NCI-H82 treated with DMSO at 0.1 percent for 48 hours (cell line): Measurements from ENCODE around the gene MLXIP.
"Not testable (repeated sequence)": the region's sequence is repeated elsewhere in the genome, so short reads cannot be mapped to it uniquely, and the experiment has no call there.

Experiments used
- DNase-seq: peaks from one replicate; lab custom pipeline; 2025; ENCODE audit not compliant: unreplicated experiment; lab: John Stamatoyannopoulos, UW

Gene MLXIP, protein sequence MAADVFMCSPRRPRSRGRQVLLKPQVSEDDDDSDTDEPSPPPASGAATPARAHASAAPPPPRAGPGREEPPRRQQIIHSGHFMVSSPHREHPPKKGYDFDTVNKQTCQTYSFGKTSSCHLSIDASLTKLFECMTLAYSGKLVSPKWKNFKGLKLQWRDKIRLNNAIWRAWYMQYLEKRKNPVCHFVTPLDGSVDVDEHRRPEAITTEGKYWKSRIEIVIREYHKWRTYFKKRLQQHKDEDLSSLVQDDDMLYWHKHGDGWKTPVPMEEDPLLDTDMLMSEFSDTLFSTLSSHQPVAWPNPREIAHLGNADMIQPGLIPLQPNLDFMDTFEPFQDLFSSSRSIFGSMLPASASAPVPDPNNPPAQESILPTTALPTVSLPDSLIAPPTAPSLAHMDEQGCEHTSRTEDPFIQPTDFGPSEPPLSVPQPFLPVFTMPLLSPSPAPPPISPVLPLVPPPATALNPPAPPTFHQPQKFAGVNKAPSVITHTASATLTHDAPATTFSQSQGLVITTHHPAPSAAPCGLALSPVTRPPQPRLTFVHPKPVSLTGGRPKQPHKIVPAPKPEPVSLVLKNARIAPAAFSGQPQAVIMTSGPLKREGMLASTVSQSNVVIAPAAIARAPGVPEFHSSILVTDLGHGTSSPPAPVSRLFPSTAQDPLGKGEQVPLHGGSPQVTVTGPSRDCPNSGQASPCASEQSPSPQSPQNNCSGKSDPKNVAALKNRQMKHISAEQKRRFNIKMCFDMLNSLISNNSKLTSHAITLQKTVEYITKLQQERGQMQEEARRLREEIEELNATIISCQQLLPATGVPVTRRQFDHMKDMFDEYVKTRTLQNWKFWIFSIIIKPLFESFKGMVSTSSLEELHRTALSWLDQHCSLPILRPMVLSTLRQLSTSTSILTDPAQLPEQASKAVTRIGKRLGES

DNA sequence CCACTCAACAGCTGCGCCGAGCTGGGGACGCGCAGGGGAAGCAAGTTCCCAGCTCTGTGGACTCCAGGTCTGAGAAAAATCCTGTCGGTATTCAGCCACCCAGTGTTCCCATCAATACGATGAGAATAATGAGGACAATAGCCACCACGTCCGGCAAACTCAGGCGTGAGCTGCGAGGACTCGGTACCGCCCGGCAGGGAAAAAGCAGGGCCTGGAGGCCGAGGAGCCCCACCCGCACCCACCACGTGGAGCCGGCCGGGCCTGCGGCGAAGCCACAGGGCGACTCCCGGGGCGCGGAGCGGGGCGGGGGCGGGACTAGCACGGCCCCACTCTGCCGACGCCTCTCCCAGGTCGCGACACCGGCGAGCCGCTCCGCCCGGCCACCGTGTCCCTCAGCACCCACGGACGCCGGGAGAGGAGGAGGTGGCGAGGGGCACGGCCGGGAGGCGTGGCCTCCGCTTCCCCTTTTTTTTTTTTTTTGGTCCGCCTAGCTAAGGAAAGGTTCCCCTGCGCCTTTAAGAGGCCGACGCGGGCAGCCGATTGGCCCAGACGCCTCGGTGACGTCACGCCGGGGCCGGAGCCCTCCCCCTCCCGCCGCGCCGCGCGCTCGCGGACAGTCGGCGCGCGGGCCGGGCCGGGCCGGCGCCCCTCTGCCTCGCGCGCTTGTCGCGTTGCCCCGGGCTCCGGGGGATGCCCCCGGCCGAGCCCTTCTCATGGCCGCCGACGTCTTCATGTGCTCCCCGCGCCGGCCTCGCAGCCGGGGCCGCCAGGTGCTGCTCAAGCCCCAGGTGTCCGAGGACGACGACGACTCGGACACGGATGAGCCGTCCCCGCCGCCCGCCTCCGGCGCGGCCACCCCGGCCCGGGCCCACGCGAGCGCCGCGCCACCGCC, at the start of gene MLXIP:
MLXIP (plus strand) TSS at position 616 of the 892 bp plus-strand sequence; CDS start at position 714, 98 bp downstream.
- peak; percentile 68 for DNase-seq

DNA sequence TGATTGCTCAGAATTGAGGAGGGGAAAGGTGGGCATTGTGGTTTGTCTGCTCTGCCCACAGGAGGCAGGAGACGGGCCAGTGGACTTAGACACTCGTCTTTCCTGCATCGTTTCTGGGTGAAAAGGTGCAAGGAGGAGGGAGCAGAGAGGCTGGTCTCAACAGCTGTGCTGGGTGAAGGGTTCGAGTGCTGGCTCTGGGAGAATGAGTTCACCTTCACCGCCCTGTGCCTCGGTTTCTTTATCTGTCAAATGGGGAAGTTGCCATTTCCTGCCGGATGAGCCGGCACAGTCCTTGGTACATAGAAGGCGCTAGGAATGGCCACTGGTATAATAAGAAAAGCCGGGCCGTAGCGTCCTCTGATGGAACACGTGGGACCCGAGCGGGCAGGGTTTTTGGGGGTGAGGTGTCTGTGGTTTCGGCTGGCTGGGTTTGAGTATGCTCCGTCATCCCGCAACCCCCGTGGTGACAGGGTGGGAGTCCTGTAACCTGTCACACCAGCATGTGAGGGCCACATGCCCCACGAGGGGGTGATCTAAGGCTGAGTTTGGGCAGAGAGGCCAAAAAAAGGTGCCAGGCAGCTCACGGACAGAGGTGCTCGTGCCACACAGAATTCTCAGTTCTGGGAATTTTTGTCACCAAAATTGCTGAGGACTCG, 49.5 kb upstream of the MLXIP start:
- DNase-seq = no peak

DNA sequence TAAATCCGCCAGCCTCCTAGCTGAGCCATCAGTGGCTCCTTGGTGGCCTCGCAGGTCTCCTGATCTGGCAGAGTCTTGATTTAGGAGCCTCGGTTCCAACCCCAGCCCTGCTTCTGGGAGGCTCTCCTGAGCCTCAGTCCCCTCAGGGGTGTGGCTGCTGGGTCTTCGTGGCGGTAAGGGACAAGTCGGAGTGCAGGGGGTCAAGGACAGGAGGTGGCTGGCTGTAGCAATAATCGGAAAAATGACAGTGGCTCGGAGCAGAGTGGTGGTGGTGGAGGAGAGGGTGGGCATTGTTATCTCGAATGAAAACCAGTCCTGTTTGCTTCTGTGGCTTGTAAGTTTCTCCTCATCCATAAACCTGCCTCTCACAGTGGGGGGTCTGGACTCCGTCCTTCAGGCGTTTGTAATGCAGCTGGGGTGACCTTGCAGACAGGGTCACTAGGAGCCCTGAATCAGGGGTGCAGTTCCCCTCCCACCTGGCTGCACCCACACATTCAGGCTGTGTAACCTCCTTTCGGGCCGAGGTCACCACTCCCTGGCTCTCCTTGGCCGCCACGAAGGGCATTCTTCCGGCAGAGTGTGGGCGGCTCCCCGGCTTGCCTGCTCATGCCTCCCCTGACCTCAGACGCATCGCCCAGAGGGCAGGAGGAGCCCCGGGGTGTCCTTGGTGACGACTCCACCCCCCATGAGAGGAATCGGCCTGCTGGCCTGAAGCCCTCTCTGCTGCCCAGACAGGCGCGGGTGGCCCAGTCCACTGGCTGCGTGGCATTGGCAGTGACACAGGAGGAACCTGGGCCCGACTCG, 48.7 kb upstream of the MLXIP start:
- DNase-seq = no peak

DNA sequence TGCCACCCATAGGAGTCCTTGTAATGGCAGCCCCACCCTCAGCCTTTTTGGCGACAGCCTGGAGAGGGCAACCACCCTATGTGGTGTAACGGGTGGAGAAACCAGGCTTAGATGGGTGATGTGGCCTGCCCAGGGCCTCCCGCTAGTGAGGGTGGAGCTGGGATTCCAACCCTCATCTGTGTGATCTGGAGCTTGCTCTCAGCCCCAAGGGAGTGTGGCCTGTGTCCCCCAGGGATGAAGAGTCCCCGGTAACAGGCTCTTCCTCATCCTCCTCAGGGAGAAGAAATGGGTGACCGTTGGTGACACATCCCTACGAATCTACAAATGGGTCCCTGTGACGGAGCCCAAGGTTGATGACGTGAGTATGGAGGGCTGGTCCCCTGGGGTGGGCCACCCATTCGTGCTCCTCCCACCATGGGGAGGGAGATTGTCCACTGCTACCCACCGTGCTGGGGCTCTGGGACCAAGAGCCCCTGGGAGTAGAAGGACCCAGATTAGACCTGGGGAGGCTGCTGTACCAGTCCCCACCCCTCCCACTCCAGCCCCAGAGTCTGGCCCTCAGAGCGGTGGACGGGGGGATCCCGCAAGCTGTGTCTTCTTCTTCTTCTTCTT, 48.0 kb upstream of the MLXIP start:
- DNase-seq = no peak

DNA sequence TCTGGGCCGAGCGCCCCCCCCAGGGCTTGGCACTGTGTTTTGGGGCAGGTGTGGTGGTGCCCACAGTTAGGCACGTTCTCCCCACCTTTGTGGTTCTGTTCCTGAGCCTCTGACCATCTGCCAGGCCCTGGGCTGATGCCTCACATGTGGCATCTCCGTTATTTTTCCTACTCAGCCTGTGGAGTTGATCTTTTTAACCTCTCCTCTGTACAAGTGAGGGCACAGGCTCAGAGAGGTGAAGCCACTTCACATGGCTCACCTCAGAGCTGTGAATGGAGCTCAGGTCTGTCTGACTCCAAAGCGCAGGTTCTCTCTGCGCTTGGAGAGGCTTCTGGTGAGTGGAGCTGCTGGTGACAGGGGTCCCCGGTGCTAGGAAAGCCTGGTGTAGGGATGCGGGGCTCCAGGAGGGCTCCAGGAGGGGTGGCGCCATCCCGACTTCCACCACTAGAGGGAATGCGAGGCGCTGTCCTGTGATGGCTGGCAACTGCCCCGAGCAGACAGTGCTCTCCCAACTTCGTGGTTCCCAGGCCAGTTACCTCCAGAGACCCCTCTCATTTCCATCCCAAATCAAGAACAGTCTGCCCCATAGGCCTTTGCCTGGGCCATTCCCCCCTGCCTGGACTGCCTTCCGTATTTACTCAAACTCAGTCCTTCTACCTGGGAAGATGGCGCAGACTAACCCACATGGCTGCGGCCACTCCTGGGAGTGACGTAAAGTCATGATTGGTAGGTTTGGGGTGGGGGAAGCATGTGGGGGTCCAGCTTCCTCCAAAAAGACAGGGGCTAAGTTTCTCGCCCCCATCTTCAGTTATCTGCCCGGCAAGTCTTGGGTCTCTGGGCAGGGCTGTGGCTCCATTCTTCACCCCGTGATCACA, 47.0 kb upstream of the MLXIP start:
- no peak for DNase-seq

DNA sequence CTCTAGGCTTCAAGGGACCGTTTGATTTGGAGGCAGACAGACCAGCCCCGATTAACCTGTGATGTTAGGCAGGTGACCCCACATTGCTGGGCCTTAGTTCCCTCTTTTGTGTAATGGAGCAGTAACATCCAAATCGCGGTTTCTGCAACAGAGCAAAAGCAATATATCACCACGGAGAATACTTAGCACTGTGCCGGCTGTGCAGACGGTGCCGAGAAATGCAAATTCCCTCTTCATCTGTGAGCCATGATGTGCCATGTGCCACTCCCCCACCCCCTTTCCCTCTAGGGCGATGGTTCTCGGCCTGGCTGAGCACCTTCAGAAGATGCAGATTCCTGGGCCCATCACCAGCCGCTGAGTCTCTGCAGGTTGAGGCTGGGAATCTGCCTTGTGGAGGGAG, 46.0 kb upstream of the MLXIP start:
- DNase-seq = no peak

DNA sequence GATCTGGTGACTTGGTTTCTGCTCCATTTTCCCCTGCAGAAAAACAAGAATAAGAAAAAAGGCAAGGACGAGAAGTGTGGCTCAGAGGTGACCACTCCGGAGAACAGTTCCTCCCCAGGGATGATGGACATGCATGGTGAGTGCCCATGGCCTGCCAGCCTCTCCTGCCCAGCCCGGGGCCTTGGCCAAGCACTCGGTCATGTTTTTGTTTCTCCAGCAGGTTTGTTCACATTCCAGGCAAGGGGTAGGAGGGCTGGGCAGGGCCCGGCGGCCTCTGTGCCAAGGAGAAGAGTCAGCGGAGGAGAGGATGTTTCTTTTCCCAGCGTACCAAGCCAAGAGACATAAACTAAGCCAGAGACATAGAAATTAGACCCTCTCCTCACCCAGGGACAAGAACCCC, 43.3 kb upstream of the MLXIP start:
- DNase-seq = no peak

DNA sequence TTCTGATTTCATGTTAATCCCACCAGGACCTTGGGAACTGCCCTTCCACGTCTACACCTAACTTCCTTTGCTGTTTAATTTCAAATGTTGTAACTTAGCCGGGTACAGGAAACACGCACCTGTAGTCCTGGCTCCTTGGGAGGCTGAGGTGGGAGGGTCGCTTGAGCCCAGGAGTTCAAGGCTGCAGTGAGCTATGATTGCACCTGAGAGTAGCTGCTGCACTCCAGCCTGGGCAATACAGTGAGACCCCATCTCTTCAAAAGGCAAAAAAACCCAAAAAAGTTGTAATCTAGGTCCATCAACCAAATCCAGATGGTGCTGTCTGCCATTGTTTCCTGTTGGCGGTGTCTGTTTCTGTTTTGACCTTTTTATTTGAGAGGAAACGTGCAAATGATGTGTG, 42.4 kb upstream of the MLXIP start:
- DNase-seq = no peak

DNA sequence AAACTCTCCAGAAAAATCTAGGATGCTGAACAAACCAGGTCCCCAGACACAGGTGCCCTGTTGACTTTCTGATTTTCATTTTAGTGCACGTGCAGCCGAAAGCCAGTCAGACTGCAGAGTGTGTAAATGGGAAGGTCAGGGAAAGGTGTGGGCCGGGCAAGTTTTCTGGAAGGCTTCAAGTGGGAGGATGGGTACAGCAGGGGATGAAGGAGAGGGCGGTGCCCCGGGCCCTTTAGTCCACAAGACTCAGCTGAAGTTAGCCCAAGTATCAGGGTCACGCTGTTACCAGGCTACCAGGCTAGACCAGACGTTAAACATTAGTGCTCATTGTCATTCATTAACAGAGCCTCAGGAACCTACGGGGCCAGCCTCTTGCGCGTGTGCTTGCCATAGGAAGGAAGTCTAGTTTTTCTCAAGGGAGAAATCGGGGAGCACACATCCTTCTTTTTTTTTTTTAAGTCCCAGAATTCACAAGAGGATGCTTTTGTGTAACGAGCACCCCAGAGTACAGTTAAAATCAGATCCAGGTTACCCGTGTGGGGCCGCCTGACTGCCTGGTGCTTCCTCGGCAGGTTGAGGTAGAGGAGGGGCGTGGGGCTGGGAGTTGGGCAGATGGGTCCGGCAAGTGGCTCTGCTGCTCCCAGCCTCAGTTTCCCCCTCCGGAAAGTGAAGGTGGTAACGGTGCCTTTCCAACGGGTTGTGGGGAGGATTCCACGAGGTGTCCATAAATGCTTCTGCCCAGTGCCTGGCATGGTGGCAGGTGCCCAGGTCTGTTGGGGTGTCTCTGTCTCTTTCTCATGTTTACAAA, 37.8 kb upstream of the MLXIP start:
- DNase-seq = no peak

DNA sequence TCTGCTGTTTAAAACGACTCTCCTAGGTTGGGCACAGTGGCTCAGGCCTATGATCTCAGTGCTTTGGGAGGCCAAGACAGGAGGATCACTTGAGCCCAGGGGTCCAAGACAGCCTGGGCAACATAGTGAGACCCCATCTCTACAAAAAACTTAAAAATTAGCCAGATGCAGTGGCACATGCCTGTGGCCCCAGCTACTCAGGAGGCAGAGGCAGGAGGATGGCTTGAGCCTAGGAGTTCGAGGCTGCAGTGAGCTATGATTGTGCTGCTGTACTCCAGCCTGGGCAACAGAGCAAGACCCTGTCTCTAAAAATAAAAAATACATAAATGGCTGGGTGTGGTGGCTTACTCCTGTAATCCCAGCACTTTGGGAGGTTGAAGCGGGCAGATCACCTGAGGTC, 37.1 kb upstream of the MLXIP start:
- DNase-seq = not testable (repeated sequence)

DNA sequence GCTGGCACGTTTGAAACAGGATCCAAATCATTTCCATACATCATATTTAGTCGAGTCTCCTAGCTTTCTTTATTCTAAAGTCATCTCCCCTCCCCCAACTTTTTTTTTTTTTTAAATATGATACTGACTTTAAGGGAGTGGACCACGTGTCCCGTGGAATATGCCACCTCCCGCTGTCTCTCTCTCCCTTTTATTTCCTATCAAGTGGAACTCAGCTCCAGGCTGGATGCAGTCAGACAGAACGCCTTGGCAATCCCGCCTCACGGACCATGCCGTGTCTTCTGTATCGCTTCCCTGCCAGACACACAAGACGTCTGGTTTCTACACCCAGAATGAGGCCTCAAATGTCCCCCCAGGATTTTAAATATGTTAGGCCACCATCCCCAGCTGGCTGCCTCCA, 35.6 kb upstream of the MLXIP start:
- DNase-seq = no peak

DNA sequence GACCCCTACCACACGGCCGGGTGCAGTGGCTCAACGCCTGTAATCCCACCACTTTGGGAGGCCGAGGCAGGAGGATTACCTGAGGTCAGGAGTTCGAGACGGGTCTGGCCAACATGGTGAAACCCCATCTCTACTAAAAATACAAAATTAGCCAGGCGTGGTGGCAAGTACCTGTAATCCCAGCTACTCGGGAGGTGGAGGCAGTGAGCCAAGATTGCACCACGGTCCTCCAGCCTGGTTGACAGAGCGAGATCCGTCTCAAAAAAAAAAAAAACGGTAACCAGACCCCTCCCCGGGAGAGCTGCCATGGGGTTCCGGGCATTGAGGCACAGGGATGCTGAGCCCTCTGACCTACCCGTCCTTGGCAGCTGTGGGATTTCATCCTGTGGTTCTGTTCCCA, 35.1 kb upstream of the MLXIP start:
- no peak for DNase-seq

DNA sequence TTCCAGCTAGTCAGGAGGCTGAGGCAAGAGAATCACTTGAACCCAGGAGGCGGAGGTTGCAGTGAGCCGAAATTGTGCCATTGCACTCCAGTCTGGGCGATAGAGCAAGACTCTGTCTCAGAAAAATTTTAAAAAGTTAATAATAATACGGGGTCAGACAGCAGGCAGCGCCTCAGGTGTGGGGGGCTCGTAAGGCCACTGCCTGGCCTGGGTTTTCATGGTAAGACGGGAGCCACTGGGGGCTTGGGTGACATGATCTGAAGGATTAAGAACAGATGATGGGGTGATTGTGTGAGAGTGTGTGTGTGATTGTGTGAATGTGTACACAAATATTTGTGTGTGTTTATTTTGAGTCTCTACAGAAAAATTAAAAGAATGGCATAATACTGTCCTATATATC, 33.3 kb upstream of the MLXIP start:
- no peak for DNase-seq

DNA sequence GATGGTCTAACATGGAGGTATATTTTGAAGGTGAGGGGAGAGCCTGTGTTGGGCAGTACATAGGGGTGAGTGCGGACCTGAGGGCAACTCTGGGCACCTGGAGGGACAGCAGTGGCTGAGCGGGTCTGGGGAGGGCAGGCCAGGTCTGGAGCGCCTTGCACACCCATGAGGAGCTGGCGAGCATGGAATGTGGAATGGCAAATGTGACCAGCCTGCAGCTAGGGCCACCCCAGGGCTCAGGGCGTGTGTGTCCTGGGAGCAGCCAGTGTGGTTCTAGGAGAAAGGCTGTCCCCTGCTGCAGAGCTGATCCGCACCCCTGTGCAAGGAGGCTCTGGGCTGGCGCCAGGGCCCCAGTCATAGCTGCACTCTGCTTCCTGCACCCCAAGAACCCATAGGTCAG, 32.4 kb upstream of the MLXIP start:
- DNase-seq = no peak

DNA sequence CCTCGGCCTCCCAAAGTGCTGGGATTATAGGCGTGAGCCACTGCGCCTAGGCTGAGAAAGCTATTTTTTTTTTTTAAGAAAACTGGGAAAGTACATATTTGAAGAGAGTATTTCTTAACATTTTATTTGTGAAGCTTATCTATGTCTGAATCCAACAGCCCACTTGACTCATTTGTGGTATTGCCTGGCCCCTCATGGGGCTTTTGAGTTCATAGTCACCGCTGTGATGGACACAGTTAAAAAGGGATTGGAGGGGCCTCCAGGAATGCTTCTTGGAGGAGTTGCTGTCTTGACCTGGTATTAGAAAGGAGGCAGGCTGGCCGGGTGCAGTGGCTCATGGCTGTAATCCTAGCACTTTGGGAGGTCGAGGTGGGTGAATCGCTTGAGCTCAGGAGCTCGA, 30.4 kb upstream of the MLXIP start:
- DNase-seq = no peak

DNA sequence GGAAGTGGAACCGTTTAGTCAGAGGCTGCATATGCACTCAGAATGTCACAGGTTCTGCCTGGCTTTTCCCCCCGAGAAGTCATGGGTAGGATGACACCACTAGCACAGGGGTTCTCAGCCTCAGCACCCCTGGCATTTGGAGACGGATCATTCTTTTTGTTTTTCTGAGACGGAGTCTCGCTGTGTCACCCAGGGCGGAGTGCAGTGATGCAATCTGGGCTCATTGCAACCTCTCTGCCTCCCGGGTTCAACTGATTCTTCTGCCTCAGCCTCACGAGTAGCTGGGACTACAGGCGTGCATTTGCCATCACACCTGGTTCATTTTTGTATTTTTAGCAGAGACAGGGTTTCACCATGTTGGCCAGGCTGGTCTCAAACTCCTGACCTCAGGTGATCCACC, 28.7 kb upstream of the MLXIP start:
- no peak for DNase-seq

DNA sequence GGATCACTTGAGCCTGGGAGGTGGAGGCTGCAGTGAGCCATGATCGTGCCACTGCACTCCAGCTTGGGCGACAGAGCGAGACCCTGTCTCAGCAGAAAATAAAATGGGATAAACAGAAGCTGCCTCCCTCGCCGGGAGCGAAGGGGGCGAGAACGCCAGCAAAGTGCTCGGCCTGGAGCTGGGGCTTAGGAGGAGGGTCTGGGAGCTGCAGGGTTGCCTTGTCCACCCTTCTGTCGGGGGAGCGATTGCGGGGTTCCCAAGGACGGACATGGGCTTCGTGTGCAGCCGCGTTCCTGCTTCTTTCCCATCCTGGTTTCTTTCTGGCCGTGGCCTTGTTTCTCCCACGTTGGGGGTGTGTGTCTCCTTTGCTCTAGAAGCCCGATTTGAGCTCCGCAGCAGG, 27.9 kb upstream of the MLXIP start:
- DNase-seq = no peak
